Measurements from ENCODE around the gene DEGS2.

The DEGS2 gene

DNA sequence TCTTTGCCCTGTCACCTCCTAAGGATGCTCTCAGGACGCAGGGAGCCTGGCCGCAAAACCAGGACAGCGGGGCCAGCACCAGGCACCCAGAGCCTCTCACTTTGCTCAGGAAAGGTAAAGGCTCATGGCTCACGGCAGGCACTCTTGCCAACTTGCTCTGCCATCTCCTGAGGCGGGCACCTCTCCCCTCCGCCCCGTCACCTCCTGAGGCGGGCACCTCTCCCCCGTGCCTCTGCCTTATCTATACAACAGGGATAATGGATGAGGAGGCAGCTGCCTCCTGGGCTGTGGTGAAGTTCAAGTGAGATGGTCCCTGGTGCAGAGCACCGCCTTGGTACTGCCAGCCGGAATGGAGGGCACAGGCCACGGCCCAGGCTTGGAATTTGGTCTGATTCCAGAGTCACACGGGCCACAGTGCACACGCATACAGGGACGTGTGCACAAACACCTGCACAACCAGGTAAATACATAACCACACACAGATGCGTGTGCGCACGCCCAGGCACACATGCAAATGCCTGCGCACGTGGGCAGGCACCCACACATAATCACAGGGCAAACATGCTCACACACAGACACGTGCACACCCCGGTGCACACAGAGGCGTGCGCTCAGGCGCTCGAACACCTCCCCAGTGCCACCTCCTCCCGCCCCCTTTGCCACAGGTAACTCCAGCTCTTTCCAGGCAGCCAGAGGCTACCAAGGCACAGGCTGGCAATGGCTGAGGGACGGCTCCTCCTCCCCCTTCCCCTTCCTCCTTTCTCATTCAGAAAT is 11.6 kb downstream of the DEGS2 start:
- DNase-seq, result no peak

DNA sequence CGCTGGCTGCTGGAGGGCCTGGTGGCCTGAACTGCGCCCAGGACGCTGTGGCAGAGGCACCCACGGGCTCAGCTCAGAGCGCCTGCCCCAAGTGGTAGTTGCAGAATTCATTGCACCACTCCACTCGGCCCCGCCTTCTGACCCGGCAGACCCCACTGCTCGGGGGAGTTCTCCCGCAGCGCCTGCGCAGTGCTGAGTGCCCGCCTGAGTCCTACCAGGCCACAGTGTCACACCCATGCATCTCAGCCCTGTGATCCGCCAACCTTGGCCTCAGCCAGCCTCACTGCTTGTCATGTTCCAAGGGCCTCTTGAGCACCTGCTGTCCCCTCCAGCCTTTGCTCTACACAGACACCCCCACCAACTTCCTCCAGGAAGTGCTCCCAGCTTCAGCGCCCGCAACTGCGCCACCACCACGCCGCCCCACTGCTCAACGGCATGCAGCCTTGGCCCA is 12.2 kb downstream of the DEGS2 start:
- DNase-seq, result peak; percentile 61 to 75

DNA sequence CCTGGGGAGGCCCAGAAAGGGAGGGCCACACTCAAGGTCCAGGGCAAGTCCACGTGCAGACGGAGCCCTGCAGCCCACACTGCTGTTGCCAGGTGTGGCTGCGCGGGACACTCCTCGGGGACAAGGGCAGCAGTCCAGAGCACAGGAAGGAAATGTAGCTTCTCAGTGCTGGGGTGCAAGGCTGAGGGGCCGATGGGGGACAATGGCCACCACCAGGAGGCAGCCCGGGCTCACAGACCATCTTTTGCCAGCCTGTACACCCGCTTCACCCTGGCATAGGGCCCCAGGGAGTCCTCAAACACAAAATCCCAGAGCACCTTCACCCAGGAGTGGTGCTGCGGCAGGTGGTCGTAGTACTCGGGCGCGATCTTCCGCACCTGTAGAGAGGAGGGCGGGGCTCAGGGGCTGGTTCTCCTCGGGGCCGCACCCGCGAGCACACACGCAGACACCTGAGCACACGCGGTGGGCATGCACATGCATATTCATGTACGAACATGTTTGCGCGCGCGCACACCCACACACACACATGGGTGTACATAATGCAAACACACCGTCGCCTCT is 12.8 kb downstream of the DEGS2 start:
- DNase-seq, result peak in 1 of 2 donors; percentile 2

DNA sequence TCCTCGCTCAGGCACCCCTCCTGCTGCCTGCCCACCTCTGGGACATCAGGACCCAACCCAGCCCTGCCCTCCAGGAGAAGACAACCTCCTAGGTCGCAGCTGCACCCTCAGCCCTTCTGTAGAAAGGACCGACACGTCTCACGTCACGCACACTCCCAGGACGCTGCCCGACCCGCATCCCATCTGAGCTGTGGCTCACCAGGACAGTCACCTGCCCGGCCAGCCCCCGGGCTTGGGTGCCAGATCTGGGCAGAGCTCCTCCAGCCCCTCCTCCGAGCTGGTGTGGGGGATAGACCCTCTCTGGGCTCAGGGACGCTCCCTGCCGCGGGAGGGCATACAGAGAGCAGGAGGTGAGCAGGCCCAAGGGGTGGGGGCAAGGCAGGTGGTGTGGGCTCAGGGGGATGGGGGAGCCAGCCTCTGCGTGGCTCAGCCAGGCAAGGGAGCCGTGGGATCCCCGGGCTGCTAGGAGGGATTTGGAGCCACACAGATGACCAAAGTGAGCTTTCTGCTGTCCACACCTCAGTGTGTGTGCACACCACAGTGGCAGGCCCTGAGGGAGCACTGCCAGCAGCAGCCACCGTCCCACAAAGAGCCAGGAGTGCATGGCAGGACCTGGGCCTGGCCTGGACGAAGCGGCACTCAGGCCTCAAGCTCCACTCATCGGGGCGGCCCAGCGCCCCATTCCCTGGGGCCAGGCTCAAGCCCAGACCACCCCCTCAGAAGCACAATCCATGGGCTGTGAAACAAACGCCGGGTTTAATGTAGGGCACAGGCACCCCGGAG is 13.6 kb downstream of the DEGS2 start:
- DNase-seq, result no peak

DNA sequence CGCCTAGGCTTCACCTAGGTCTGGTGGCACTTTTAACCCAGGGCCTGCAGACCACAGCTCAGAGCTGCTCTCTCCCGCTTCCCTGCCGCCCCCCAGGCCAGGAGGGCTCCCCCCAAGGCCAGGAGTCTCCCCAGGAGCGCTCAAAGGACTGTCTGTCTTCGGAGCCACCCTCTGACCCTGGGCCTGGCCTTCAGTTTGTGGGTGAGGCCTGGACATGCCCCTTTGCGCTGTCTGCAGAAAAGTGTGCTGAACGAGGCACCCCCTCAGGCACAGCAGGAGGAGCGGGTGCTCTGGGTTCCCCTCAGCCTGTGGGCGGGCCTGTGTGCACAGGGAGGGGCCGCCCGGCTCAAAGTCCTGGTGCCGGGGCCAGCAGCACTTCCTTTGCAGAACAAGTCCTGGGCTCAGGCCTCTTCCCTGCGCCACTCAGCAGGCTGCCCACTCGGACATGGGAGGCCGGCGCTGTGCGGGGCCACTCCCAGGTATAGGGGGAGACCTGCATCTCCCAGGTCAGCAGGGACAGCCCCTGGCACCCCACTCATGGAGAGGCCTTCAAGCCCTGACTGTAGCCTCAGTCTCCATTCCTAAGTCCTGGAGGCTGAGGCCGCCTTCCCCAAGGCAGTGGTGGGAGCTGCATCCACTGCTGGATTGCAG is 14.3 kb downstream of the DEGS2 start:
- peak in 1 of 2 donors; percentile 2 for DNase-seq

DNA sequence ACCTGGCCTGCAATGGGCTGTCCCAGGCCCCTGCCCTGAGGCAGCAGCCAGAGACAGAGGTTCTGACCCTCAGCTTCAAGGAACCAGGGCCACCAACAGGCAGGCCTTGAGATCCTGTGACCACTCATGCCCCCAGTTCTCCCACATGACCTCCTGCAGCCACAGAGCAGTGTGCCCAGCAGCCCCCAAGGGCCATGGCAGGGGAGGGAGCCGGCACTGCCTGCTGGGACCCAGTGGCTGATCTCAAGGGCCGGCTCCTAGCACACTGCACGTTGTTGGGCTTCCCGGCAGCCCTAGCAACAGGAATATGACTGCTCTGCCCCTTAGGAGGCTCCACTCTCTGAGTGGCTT is 14.8 kb downstream of the DEGS2 start:
- no peak for DNase-seq

DNA sequence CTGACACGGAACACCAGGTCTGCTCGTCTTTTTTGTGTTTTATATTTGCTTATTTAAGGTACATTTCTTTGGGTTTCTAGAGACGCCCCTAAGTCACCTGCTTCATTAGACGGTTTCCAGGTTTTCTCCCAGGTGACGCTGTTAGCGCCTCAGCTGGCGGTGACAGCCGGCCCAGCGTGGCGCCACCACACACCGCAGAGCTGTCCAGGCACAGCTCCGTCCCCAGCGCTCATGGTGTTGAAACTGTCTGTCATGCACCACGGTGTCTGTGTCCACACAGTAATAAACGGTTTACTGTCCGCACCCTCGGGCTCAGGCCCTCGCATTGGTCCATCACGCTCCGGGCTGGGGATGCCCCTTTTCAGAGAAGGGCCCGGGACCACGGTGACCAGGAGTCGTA is 15.5 kb downstream of the DEGS2 start:
- DNase-seq, result no peak

DNA sequence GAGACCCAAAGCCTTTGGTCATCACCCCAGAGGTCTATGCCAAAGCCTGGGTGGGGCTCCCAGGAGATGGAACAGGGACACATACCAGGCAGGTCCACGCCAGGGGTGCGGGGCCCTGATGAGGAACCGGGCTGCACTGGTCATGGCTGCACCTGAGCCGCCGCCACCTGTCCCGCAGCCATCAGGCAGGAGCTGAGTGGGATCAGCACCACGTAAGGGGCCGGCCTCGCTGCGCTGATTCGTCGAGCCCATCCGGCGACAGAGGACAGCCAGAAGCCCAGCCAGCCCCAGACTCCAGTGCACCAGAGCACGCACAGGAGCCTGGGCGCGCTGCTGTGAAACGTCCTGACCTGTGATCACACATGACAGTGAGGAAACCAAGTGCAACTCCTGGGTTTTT is 15.9 kb downstream of the DEGS2 start:
- no peak for DNase-seq

DNA sequence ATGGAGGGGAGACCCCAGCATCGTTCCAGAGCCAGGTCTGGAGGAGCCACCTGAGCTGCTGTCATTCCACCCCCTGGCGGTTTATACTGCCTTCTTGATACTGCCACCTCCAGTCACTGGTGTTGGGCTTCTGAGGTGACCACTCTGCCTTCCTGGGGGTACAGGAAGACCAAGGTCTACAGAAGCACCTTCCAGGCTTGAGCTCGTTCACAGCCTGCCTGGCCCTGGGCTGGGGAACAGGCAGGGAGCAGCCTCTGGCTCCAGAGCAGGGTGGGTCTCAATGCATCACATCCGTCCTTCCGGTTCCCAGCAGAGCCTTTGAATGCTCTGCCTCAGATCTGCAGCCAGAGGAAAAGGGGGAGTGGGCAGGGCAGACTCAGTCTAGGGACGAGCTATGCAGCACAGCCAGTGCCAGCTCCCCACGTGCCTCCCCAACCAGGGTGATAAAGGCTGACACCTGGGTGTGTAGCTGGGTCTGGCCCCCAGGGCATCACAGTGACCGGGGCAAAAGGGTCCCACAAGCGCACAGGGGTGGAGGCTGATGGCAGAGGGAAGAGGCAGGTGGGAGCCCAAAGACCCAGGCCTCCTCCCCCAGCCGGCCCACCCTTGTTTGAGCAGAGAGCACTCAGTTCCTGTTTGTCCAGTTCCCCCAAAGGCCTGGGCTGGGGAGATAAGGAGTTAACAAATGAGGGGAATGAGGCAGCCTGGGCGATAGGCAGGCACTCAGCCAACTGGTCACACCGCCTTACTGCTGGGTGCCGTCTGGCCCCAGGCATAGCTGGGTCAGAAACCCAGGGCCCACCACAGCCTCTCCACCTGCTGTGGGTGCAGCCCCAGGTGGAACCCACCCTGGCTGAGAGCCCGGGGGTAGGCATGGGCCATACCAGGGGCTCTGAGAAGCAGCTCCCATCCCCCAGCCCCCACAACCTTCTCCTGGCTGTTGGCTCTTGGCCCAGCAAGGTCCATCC is 17.1 kb downstream of the DEGS2 start:
- no peak for DNase-seq

DNA sequence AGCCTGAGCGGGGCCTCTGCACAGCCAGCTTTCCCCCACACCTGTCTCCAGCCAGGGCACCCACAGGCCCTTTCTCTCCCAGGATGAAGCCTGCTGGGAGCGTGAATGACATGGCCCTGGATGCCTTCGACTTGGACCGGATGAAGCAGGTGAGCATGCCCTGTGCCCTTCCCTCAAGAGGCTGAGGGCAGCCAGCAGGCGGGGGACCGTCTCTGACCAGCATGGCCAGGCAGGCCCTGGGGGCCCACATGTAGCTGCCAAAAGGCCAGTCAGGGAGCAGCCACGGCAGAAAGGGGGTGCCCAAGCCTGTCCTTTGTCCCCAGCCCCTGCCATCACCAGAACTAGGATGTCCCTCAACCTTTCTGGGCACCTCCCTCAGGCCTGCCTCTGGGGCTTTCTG is 18.3 kb downstream of the DEGS2 start:
- no peak for DNase-seq

DNA sequence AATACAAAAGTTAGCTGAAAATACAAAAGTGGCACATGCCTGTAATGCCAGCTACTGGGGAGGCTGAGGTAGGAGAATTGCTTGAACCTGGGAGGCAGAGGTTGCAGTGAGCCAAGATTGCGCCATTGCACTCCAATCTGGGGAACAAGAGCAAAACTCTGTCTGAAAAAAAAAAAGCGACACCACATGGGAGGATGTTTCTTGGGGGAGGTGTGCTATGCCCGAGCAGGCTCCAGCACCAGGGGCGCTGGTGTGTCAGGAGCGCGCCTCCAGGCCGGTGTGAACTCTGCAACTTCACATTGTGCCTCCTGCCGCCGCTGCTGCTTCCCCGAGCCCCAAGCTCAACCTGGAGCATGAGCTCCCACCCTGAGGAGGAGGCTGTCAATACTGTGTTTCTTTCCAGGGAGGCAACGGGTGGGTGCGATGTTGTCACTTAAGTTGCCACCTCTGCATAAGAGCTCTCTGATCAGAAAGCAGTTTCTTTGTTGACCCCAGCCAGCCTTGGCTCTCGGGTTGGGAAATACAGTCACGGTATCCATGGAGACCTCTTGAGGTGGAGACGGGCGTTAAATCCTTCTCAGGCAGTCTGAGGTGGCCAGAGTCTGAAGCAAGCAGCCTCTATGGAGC is 18.9 kb downstream of the DEGS2 start:
- DNase-seq, result peak; percentile 21 to 40

DNA sequence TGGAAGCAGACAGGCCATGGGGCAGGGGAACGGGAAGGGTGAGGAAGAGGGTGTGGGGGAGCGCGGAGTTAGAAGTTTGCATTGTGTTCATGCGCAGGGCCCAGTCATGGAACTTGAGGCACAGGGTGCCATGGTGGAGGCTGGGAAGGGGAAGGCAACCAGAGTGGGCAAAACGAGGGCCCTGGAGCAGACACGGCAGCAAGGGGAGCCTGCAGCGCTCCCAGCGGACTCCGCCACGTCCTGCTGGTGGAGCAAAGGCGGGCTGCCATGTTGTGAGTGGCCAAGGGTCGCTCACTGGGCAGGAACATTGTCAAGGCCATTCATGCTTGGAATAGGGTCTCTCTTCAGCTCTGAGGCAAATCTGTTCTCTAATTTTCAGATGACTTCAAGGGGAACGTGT is 20.5 kb downstream of the DEGS2 start:
- no peak for DNase-seq

DNA sequence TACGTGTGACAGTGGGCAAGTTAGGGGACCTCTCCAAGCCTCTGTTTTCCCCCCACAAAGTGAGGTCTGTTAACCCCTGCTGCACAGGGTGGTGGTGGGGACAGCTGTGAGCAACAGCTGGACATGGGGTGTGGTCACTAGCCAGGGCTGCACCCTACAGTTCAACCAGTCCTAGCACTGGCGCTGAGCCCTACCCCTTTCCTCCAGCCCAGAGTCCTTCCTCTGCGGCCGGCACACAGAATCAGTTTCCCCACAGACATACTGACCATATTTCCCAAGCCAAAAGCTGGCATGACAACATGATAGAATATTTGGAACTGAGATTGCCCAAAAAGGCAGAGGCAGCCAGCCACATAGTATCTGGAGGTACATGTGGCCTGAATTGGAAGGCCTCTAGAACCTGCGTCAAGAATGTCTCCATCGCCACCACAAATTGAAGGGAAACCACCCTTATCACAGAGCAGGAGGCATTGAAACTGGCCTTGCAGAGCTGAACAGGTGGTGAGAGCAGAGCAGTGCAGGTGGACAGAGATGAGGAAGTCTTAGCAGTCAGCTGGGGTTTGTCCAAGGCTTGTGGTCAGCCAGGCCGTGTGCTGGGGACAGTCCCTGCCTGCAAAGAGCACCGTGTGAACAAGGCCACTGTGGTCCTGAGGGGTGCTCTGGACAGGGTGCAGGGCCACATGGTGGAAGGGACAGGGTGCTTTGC is 21.2 kb downstream of the DEGS2 start:
- no peak for DNase-seq

DNA sequence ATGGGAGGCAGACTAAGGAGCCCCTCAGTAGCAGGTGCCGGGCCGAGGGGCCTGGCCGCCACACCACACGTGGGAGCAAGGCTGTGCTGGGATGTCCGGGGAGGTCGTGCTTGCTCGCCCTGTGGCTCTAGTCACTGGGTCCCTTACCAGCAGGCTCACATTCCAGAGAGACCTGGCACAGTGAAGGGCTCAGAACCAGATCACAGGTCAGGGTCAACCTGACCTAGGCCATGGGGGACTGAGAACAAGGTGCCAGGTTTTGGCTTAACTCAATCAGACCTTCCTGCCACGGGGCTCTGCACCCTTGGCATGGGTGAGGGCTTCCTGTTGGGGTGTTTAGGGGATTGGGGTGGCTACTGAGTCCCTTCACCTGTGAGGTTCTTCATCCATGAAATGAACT is 22.3 kb downstream of the DEGS2 start:
- DNase-seq, result no peak

DNA sequence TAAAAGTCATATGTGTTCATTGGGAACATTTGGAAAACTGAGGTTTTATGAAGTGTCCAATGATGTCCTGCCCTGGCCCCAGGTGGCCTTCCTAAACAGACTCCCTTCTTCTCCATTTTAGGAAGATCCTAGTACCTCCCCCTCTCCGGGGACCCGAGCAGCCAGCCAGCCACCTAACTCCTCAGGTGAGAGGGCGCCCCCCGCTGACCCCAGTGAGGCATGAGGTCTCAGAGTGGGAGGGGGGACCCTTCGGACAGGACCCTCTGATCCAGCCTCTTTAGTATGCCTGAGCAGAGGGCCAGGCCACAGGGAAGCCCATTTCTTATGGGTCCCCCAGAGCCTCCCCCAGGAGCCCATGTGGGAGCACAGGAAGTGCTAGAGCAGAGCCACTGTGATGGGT is 23.7 kb downstream of the DEGS2 start:
- no peak for DNase-seq

DNA sequence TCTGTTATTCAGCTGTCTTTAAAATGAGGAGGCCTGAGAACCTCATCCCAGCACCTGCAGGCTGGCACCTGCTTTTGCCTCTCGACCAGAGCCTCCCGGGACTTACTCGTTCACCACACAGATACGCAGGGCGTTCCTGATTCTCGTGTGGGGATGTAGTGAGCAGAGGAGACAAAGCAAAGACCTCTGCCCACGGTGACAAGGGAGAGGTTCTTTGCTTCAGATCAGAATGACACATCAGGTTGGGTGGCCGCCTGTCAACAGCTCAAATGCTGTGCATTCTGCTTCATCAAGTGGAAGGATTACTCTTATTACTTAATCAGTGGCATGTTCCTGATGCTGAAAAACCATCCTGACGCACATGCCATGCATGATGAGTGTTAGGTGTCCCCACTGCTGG is 24.4 kb downstream of the DEGS2 start:
- no peak for DNase-seq

DNA sequence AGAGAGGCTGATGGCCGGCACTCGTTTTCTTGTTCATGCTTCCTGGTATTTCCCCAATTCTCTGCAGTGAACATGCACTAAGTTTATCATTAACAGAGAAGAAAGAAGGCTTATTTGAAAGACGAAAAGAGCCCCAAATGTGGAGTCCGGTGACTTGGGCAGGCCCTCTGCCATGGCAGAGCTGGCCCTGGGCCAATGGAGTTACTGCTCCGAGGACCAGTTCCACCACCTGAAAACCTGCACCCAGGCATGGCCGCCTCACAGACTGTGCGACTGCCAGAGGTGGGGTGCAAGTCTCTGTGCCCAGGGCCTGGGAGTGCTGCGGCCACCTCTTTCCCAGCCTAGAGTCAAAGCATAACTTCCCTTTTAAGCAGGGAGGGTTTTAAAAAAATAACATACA is 24.9 kb downstream of the DEGS2 start:
- no peak for DNase-seq

DNA sequence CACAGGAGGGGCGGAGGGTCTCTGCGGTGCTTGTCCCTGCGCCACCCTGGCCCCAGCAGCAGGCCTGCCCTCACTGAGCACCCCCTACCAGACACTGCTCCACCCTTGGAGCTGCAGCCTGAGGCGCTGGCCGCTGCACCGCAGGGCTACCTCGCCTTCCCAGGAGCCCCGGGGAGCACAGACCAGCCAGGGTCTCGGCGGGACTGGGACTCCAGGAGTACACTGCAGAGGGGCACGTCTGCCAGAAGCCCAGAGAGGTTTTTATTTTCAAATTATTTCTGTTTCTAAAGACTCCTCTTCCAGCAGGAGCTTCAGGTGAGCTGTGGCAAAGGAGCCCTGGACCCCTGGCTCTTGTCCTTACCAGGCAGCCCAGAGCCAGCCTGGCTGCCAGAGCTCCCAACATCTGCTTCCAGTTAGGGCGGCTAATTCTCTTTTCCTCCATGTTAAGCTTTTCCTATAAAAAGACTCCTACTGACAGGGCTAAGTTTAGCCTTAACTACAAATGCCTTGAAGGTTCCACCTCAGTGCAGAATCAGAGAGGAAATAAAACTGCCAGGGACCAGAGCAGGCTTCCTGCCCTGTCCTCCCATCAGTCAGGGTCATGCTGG is 26.4 kb downstream of the DEGS2 start:
- DNase-seq, result no peak

DNA sequence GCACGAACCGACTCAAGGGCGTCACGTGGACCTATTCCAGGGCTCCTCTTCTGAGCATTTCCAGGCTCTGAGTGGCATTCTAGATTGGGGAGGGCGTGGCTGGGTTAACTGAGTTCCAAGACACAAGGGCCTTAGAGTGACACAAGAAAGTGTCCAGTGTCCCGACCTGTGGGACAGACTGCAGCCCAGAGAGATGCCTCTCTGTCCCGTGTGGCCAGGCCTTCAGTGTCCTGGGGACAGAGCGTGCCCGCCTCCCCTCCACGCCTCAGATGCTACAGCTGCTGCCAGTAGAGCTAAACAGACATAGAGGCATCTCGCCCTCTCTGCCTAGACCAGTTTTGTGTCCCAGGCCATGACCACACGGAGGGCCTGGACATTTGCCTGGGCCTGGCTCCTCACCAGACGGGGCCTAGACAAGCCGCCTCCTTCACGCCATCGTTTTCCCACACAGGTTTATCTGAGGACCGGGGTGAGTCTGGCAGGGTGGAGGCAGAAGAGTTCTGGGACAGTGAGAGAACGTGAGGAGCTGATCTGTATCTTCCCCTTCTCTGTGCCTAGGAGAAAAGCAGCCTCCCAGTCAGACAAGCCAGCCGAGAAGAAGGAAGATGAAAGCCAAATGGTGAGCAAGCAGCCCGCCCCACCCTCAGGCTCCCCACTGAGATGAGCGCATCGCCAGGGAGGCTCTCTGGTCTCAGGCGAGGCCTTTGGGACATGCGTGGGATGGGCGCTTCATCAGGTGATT is 27.1 kb downstream of the DEGS2 start:
- DNase-seq, result no peak

DNA sequence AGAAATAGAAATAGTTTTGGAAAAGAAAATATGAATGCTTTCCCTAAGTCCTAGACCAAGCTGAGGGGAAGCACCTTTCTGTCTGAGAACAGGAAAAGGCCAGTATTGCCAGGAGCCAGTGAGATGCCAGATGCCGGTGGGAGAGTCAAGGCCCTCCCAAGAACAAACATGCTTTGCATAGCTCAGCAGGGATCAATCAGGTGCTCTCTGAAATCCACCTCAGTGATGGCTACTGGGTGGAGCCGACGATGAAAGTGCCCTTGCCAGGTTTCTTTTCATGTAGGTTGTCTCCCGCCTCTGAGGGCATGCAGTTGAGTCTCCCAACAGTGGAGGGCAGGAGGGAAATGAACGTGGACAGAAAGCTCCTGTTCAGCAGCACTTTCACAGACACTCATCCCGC is 28.3 kb downstream of the DEGS2 start:
- DNase-seq, result no peak
